ENCODE data around the gene SPRY4.
"Not testable (repeated sequence)": the region's sequence is repeated elsewhere in the genome, so short reads cannot be mapped to it uniquely, and the experiment has no call there.

DNA sequence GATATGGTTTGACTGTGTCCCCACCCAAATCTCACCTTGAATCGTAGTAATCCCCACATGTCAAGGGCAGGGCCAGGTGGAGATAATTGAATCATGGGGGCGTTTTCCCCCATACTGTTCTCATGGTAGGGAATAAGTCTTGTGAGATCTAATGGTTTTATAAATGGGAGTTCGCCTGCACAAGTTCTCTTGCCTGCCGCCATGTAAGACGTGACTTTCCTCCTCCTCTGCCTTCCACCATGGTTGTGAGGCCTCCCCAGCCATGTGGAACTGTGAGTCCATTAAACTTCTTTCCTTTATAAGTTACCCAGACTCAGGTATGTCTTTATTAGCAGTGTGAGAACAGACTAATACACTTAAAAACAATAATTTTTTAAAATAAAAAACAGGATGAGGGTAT lies 52.2 kb downstream of the SPRY4 start:
- TF ChIP-seq TAF1 (IDR thresholded peaks at IDR 0.05; ENCODE audit: borderline replicate concordance, low read depth, low read length); POLR2AphosphoS5 (IDR thresholded peaks at IDR 0.05; ENCODE audit: low read depth, low read length): not testable (repeated sequence)

Measured in GM12892 (cell line).